T-cell (primary cell): ENCODE data around the gene SCT. TPM values are rescaled to one million over a fixed set of nuclear protein-coding genes. Genes with fewer than 3 reads are reported as not detected.

ENCODE experiments used
- ATAC-seq, 4 experiments: fragments of 200-7000 bp in 3 of 4; fragments of 150-1000 bp in 1 of 4; cut with Tn5 transposase; replicated peaks in 1 of 4; 1 replicate in 3 of 4; 2 replicates in 1 of 4; pipeline ENCODE4 v1.10.0; 2021; ENCODE audit warnings: moderate library complexity in 3 of 4, mild to moderate bottlenecking in 2 of 4, moderate number of reproducible peaks in 1 of 4
- CTCF ChIA-PET, 2 donors: fragments of 300-600 bp; sonication (Branson Sonifier 250); formaldehyde crosslinking; loops; one replicate each; lab custom pipeline; 2022; ENCODE audit warnings: antibody characterized with exemption in 2 of 2; lab: Charles Lee
- POLR2A ChIA-PET, 2 donors: fragments of 300-600 bp; sonication (Branson Sonifier 250); formaldehyde crosslinking; loops; one replicate each; lab custom pipeline; 2022; ENCODE audit warnings: antibody characterized with exemption in 2 of 2; lab: Charles Lee
- DNase-seq, 35 experiments: peaks; one replicate each; pipeline versions ENCODE4 v3.0.0 to v3.0.0-alpha.2; 2013 to 2023
- H3K27ac ChIP-seq: one replicate; pipeline ENCODE4 v1.5.1; 2013; ENCODE audit warnings: low read length
- H3K27me3 ChIP-seq, 2 experiments: replicated peaks in 1 of 2; 1 replicate in 1 of 2; 2 replicates in 1 of 2; pipeline versions ENCODE4 v1.6.1 to v1.7.0; 2013; ENCODE audit warnings: low read length in 1 of 2, mixed read lengths in 1 of 2; ENCODE audit not compliant: control insufficient read depth in 2 of 2, insufficient read depth in 2 of 2; ENCODE audit errors: extremely low read depth in 1 of 2
- H3K36me3 ChIP-seq, 2 donors: 1 replicate in 1 of 2; 2 replicates in 1 of 2; pipeline versions ENCODE4 v1.6.1 to v1.7.0; 2013; ENCODE audit warnings: low read length in 1 of 2; ENCODE audit not compliant: control insufficient read depth in 2 of 2, insufficient read depth in 1 of 2; ENCODE audit errors: extremely low read depth in 1 of 2
- H3K4me1 ChIP-seq, 2 experiments: 1 replicate in 1 of 2; 2 replicates in 1 of 2; pipeline versions ENCODE4 v1.6.1 to v1.7.0; 2013; ENCODE audit warnings: low read length in 2 of 2, mixed read lengths in 1 of 2; ENCODE audit not compliant: insufficient read depth in 2 of 2, control insufficient read depth in 1 of 2; ENCODE audit errors: extremely low read depth in 1 of 2
- H3K4me3 ChIP-seq, 2 donors: 1 replicate in 1 of 2; 2 replicates in 1 of 2; pipeline versions ENCODE4 v1.5.1 to v1.7.0; 2013; ENCODE audit warnings: mild to moderate bottlenecking in 2 of 2, low read length in 1 of 2, moderate library complexity in 1 of 2; ENCODE audit not compliant: control insufficient read depth in 1 of 2; ENCODE audit errors: extremely low read depth in 1 of 2
- H3K9me3 ChIP-seq: 2 replicates; pipeline ENCODE4 v1.7.0; 2013
- H3K27ac Mint-ChIP-seq, 2 donors: one replicate each; pipeline ENCODE4 v1.8.0; 2020 to 2021; ENCODE audit warnings: mild to moderate bottlenecking in 2 of 2, mixed read lengths in 2 of 2
- H3K27me3 Mint-ChIP-seq, 2 donors: one replicate each; pipeline ENCODE4 v1.8.0; 2021 to 2022; ENCODE audit warnings: mixed read lengths in 2 of 2
- H3K36me3 Mint-ChIP-seq: one replicate; pipeline ENCODE4 v1.8.0; 2021; ENCODE audit warnings: mixed read lengths
- H3K4me1 Mint-ChIP-seq, 3 donors: one replicate each; pipeline ENCODE4 v1.8.0; 2020 to 2022; ENCODE audit warnings: mixed read lengths in 3 of 3, mild to moderate bottlenecking in 1 of 3
- H3K4me3 Mint-ChIP-seq, 3 donors: one replicate each; pipeline ENCODE4 v1.8.0; 2020 to 2022; ENCODE audit warnings: mild to moderate bottlenecking in 3 of 3, mixed read lengths in 3 of 3, moderate library complexity in 3 of 3
- H3K9me3 Mint-ChIP-seq, 3 donors: one replicate each; pipeline ENCODE4 v1.8.0; 2020 to 2022; ENCODE audit warnings: mixed read lengths in 3 of 3
- WGBS: methylation state at CpG from one replicate; pipeline ENCODE4 v1.1.5; 2013; ENCODE audit warnings: missing lambda C conversion rate; ENCODE audit not compliant: insufficient coverage; 5-methylcytosine and 5-hydroxymethylcytosine counted together
- total RNA-seq, 35 experiments: library from RNA in 6 of 35; stranded (reverse) in 6 of 35; fragments of 120-200 nt in 1 of 35; gene quantifications; one replicate each; pipeline versions ENCODE4 v1.2.1 to v1.2.4 and lab custom pipeline; 2013 to 2026

Gene SCT
- total RNA-seq, 5 donors from 2014 or later (not counting 1 experiment from before 2014, with no cell fraction given), result not detected

DNA sequence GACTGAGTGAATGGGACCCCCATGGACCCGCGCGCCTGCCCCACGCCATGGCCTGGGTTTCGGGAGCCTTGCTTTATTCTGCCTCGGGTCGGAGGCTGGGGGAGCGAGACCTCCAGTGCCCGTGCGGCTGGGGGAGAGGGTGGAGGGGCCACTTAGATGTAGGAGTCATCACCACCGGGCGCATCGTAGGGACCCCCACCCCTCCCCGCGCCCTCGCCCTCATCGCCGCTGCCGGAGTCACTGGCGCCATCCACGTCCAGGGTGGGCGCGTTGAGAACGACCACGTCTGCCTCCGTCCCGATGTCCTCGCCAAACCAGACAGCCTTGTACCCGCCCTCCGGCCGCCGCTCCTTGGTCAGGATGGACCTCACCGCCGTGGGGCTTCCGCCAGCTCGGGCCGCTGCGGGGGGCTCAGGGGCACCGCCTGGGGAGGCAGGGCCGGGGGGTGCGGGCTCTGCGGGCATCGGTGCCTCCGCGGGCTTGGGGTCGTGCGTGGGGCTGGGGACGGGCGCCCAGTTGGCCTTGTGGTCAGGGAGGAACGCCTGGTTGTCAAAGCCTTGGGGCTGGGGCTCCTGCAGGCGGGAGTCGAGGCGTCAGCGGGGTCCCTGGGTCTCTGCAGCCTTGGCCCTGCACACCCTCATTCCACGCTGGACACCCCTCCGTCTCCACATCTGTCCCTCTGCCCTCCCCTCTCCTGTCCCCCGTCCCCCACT, 9.6 kb downstream of the SCT start:
- ChIA-PET POLR2A (no interaction called here), CTCF (no interaction called here)
- Mint-ChIP-seq H3K36me3 (peaks cover 2% of the 10 kb centered on the region), H3K9me3 (no peaks in the 10 kb centered on the region), H3K4me1 (peaks cover 10 to 22% (median 16%) of the 10 kb centered on the region in 3 donors), H3K27me3 (no peaks in the 10 kb centered on the region), H3K27ac (no peak overlapping the region), H3K4me3 (no peak overlapping the region)
- no peak for DNase-seq
- Histone ChIP-seq H3K36me3 (peaks cover 0 to 18% of the 10 kb centered on the region in 2 donors), H3K27me3 (peaks cover 0 to 11% of the 10 kb centered on the region in 2 experiments), H3K9me3 (no peaks in the 10 kb centered on the region), H3K4me3 (no peak overlapping the region), H3K27ac (no peak overlapping the region), H3K4me1 (peaks cover 4 to 43% of the 10 kb centered on the region in 2 experiments)
- WGBS, result 92% methylated on average over 56 of the region's 57 CpGs
- ATAC-seq, result no peak

DNA sequence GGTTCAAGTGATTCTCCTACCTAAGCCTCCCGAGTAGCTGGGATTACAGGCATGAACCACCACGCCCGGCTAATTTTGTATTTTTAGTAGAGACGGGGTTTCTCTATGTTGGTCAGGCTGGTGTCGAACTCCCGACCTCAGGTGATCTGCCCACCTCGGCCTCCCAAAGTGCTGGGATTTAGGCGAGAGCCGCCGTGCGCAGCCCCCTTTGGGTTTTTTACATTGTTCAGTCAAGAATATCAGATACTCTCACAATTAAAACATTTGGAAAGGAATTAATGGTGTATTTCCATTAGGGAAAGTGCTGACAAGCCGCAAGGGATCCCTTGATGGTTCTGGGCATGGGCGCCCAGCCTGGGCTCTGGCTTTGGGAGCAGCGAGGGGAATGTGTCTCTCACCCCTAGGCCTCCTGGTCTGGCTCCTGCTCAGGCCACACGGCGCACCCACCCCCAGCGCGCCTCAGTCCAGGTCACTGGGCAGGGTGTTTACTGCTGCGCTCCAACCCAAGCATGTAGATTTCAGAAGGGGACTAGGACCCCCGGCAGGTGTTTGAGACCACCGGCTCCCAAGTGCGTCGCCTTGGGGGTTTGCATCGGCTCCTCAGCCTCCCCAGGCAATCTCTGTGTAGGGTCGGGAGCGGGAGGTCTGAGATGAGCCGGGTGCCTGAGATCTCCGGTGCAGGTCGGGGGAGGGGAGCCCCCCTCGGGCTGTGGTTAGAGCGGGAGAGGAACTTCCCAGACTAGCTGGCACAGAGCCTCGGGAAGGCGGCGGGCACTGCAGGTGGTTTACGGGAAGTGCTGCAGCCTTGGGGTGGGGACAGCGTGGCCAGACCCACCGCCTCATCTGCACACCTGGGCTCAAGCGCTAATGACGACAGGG, 10.4 kb downstream of the SCT start:
- Histone ChIP-seq H3K4me3 (peak overlapping the region; percentile 73 to 91), H3K27me3 (peaks cover 0 to 11% of the 10 kb centered on the region in 2 experiments), H3K27ac (peak overlapping the region; percentile 86), H3K9me3 (no peaks in the 10 kb centered on the region), H3K4me1 (peaks cover 4 to 44% of the 10 kb centered on the region in 2 experiments), H3K36me3 (peaks cover 0 to 26% of the 10 kb centered on the region in 2 donors)
- H3K9me3 Mint-ChIP-seq, result no peaks in the 10 kb centered on the region
- ChIA-PET CTCF (no interaction called here), POLR2A (no interaction called here)
- 59% methylated on average over 21 of the region's 39 CpGs for WGBS
- H3K4me3 Mint-ChIP-seq, result peak overlapping the region; percentile 85 to 91 (median 90)
- H3K27me3 Mint-ChIP-seq, result no peaks in the 10 kb centered on the region
- peaks cover 14 to 26% (median 19%) of the 10 kb centered on the region in 3 donors for H3K4me1 Mint-ChIP-seq
- DNase-seq (no peak), ATAC-seq (no peak)
- H3K27ac Mint-ChIP-seq, result peak overlapping the region; percentile 89 to 92
- peaks cover 6% of the 10 kb centered on the region for H3K36me3 Mint-ChIP-seq

DNA sequence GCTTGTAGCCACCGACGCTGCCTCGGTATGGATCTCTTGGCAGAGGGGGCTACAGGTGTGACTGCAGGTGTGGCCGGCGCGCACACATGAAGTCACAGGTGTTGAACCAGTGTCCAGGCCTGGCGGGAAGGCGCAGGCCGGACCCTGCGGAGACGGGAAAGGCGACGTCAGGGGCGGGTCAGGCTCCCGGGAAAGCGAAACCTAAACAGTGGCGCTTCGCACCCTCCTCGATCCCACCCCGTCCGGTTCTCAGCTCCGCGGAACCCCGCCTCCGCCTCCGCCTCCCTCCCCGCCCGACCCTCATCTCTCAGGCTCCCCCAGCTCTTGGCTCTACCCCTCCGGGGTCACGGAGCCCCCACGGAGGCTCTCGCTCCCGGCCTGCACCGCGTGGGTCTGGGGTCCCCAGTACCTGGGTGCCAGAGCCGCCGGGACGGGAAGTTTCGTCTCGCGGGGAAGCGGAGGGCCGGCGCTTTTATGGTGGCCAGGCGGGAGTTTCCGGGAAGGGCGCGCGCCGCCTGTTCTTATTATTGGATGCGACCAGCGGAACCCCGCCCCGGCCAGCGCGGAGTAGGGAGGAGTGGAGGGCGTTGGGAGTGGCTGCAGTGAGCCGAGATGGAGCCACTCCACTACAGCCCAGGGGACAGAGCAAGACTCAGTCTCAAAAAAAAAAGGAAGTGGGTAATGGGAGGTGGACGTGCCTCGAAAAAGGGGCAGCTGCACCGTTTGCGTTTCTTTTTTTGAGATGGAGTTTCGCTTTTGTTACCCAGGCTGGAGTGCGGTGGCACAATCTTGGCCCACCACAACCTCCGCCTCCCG, 11.3 kb downstream of the SCT start, which contains the start of gene IRF7:
TSS of gene IRF7 (minus strand) at position 447 of the 816 bp plus-strand sequence. CDS start 586 bp downstream, outside the sequence.
- Mint-ChIP-seq H3K27ac (peak within 1 kb of the TSS; percentile 91 to 92), H3K4me3 (peak within 1 kb of the TSS; percentile 85 to 91 (median 90)), H3K9me3 (no peaks in the 10 kb centered on the region), H3K27me3 (no peaks in the 10 kb centered on the region), H3K4me1 (peaks cover 14 to 27% (median 19%) of the 10 kb centered on the region in 3 donors), H3K36me3 (peaks cover 6% of the 10 kb centered on the region)
- ATAC-seq, result peak; percentile 75 to 84 (median 82)
- Histone ChIP-seq H3K27me3 (peaks cover 0 to 11% of the 10 kb centered on the region in 2 experiments), H3K4me3 (peak within 1 kb of the TSS; percentile 73 to 91), H3K9me3 (no peaks in the 10 kb centered on the region), H3K36me3 (peaks cover 2 to 35% of the 10 kb centered on the region in 2 donors), H3K4me1 (peaks cover 4 to 44% of the 10 kb centered on the region in 2 experiments), H3K27ac (peak within 1 kb of the TSS; percentile 86)
- ChIA-PET CTCF (no interaction called here), POLR2A (interaction anchor here in 1 of 2 donors (0.5 to 0.6 kb wide), 2 partner anchors 28 to 80 kb away, joined by 3 to 4 read pairs; partner anchors contain the start of gene TMEM80)
- WGBS, result under 1% methylated on average over 55 of the region's 66 CpGs
- peak; percentile 62 to 90 (median 75) for DNase-seq

DNA sequence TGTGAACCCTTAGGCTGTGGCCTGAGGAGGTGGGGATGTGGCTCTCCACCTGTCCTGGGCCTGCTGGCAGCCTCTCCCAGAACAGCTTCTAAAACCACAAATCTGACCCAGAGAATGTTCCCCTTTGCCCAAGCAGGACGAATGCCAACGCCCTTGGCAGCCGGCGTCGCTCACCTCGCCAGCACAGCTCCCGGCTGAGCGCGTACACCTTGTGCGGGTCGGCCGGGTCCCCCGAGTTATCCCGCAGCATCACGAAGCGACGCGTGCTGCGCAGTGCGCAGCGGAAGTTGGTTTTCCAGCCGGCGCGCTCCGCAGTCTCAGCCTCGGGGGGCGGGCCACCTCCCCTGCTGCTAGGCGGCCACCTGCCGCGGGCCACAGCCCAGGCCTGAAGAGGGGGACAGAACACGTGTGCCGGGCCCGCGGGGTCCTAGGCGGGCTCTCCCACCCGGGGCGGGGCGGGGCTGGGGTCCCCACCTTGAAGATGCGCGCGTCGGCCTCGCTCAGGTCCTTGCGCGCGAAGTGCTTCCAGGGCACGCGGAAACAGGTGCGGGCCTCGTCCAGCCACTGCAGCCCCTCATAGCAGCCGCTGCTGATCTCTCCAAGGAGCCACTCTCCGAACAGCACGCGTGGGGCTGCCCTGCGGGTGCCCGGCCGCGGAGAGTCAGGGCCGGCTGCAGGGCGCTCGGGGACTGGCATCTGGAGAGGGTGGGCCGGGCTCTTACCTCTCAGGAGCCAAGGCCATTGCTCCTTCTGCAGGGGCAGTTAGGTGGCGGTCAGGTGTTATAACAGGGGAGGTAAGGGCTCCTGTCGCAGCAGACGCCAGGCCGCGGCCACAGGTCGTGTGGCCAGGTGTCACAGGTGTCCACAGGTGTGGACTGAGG, 12.1 kb downstream of the SCT start:
- peak overlapping the region; percentile 86 for H3K27ac ChIP-seq
- ChIA-PET POLR2A (interaction anchor here in 1 of 2 donors (0.5 kb wide), 1 partner anchor 81 kb away, joined by 3 read pairs; the partner anchor contains the start of gene TMEM80), CTCF (interaction anchor here in 1 of 2 donors (0.6 kb wide), 1 partner anchor 960 kb away, joined by 3 read pairs; no protein-coding TSS in a partner anchor)
- Mint-ChIP-seq H3K27ac (peak overlapping the region; percentile 91 to 92), H3K36me3 (peaks cover 6% of the 10 kb centered on the region), H3K4me3 (peak overlapping the region; percentile 85 to 91 (median 90)), H3K4me1 (peaks cover 14 to 28% (median 19%) of the 10 kb centered on the region in 3 donors), H3K9me3 (no peaks in the 10 kb centered on the region), H3K27me3 (no peaks in the 10 kb centered on the region)
- H3K36me3 ChIP-seq, result peaks cover 3 to 43% of the 10 kb centered on the region in 2 donors
- peak in 1 of 35 experiments; percentile 28 for DNase-seq
- H3K4me1 ChIP-seq, result peaks cover 4 to 44% of the 10 kb centered on the region in 2 experiments
- peak overlapping the region; percentile 73 to 91 for H3K4me3 ChIP-seq
- peaks cover 0 to 7% of the 10 kb centered on the region in 2 experiments for H3K27me3 ChIP-seq
- WGBS, result 73% methylated on average over 67 of the region's 68 CpGs
- no peaks in the 10 kb centered on the region for H3K9me3 ChIP-seq
- ATAC-seq, result no peak

DNA sequence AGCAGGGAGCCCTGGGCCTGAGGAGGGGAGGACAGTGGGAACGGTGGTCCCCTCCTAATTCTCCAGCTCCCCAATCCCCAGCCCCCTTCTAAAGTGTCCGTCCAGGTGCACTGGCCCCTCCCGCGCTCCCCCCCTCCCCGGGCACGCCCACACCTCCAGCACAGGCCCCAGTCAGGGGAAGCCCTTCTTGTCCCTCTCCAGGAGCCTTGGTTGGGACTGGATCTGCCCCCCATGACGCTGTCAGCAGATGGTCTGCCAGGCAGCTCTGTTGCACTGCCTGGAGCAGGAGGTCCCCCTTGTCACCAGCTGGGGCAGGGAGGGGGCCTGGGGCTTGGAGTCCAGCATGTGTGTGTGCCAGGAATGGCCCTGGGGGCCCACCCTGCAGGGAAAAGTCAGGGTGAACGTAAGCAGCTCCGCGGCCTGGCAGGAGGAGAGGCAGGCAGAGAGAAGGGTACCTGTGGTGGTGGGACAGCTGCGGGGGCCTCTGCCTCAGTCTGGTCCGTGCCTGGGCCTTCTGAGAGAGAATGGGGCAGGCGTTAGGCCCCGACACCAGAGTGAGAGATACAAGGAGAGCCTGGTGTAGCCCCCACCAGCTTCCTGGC, 12.9 kb downstream of the SCT start:
- peaks cover 3 to 51% of the 10 kb centered on the region in 2 donors for H3K36me3 ChIP-seq
- POLR2A ChIA-PET, result no interaction called here

More for the DNA sequence above, 12.9 kb downstream of the SCT start:
- peaks cover 14 to 28% (median 19%) of the 10 kb centered on the region in 3 donors for H3K4me1 Mint-ChIP-seq
- peaks cover 4 to 44% of the 10 kb centered on the region in 2 experiments for H3K4me1 ChIP-seq
- H3K36me3 Mint-ChIP-seq, result peaks cover 6% of the 10 kb centered on the region
- peaks cover 0 to 5% of the 10 kb centered on the region in 2 experiments for H3K27me3 ChIP-seq
- ATAC-seq, result no peak
- H3K4me3 ChIP-seq, result no peak overlapping the region
- H3K27ac ChIP-seq, result peak overlapping the region; percentile 44
- H3K9me3 ChIP-seq, result no peaks in the 10 kb centered on the region
- peak overlapping the region; percentile 70 to 85 (median 76) for H3K4me3 Mint-ChIP-seq
- no peaks in the 10 kb centered on the region for H3K9me3 Mint-ChIP-seq
- peak in 1 of 35 experiments; percentile 24 for DNase-seq
- peak overlapping the region; percentile 61 to 73 for H3K27ac Mint-ChIP-seq
- no peaks in the 10 kb centered on the region for H3K27me3 Mint-ChIP-seq
- 90% methylated on average over 9 of the region's 14 CpGs for WGBS
- CTCF ChIA-PET, result interaction anchor here in 1 of 2 donors (0.6 kb wide), 1 partner anchor 961 kb away, joined by 3 read pairs; no protein-coding TSS in a partner anchor
